ENCODE data around the gene PTPRN2.

PTPRN2 gene

GRCh38 chr7:157656195-157656769 is 931.3 kb downstream of the PTPRN2 start:
- DNase-seq = no peak

- no peak for DNase-seq
Observed at GRCh38 chr7:157654350-157654749, 933.3 kb downstream of the PTPRN2 start.

- DNase-seq = no peak
Observed at GRCh38 chr7:157653827-157654207, 933.8 kb downstream of the PTPRN2 start.

GRCh38 chr7:157652954-157653826 is 934.4 kb downstream of the PTPRN2 start:
- DNase-seq = no peak

GRCh38 chr7:157652161-157652953 is 935.3 kb downstream of the PTPRN2 start:
- no peak for DNase-seq

GRCh38 chr7:157651366-157652160 is 936.1 kb downstream of the PTPRN2 start:
- DNase-seq = no peak

- no peak for DNase-seq
Observed at GRCh38 chr7:157650801-157651200, 936.8 kb downstream of the PTPRN2 start.

- DNase-seq = no peak
Observed at GRCh38 chr7:157650131-157650631, 937.4 kb downstream of the PTPRN2 start.

- no peak for DNase-seq
Observed at GRCh38 chr7:157646551-157646950, 941.1 kb downstream of the PTPRN2 start.

- DNase-seq = no peak
Observed at GRCh38 chr7:157645539-157645938, 942.1 kb downstream of the PTPRN2 start.

- no peak for DNase-seq
Observed at GRCh38 chr7:157644946-157645345, 942.7 kb downstream of the PTPRN2 start.

- DNase-seq = no peak
Observed at GRCh38 chr7:157643525-157643970, 944.1 kb downstream of the PTPRN2 start.

GRCh38 chr7:157641866-157642265 is 945.8 kb downstream of the PTPRN2 start:
- DNase-seq = no peak

GRCh38 chr7:157640144-157640543 is 947.5 kb downstream of the PTPRN2 start:
- DNase-seq = no peak

GRCh38 chr7:157638563-157638962 is 949.1 kb downstream of the PTPRN2 start:
- DNase-seq = no peak

- DNase-seq = no peak
Observed at GRCh38 chr7:157637216-157637949, 950.2 kb downstream of the PTPRN2 start.

- no peak for DNase-seq
Observed at GRCh38 chr7:157635669-157636068, 952.0 kb downstream of the PTPRN2 start.

- DNase-seq = no peak
Observed at GRCh38 chr7:157635148-157635500, 952.5 kb downstream of the PTPRN2 start.

- no peak for DNase-seq
Observed at GRCh38 chr7:157634401-157635147, 953.0 kb downstream of the PTPRN2 start.

- DNase-seq = no peak
Observed at GRCh38 chr7:157633465-157634185, 954.0 kb downstream of the PTPRN2 start.
